Inferior parietal cortex (tissue), 1 donor: ENCODE results near the gene CNEP1R1.
"Not testable (repeated sequence)": the region's sequence is repeated elsewhere in the genome, so short reads cannot be mapped to it uniquely, and the experiment has no call there.

Source experiments
- DNase-seq: peaks from one replicate; pipeline ENCODE4 v3.0.0-alpha.2; 2016; ENCODE audit errors: extremely low spot score

The CNEP1R1 gene

GRCh38 chr16:50024684-50025536, at the start of gene CNEP1R1:
CNEP1R1 (plus strand) TSS chr16:50025225; CDS start chr16:50025316, 91 bp downstream.
- DNase-seq: peak; percentile 99

- no peak for DNase-seq
Observed at GRCh38 chr16:49977427-49977826, 47.6 kb upstream of the CNEP1R1 start.

GRCh38 chr16:49978569-49979326, 46.3 kb upstream of the CNEP1R1 start:
- no peak for DNase-seq

- no peak for DNase-seq
Observed at GRCh38 chr16:49980166-49980565, 44.9 kb upstream of the CNEP1R1 start.

- DNase-seq: no peak
Observed at GRCh38 chr16:49986351-49987124, 38.5 kb upstream of the CNEP1R1 start.

GRCh38 chr16:49987381-49987780, 37.6 kb upstream of the CNEP1R1 start:
- no peak for DNase-seq

GRCh38 chr16:49992825-49993224, 32.2 kb upstream of the CNEP1R1 start:
- DNase-seq: no peak

GRCh38 chr16:49993579-49993978, 31.4 kb upstream of the CNEP1R1 start:
- no peak for DNase-seq

GRCh38 chr16:49994006-49994405, 31.0 kb upstream of the CNEP1R1 start:
- DNase-seq: no peak

GRCh38 chr16:49995720-49996119, 29.3 kb upstream of the CNEP1R1 start:
- no peak for DNase-seq

- DNase-seq: no peak
Observed at GRCh38 chr16:49997721-49998251, 27.2 kb upstream of the CNEP1R1 start.

- no peak for DNase-seq
Observed at GRCh38 chr16:49998991-49999390, 26.0 kb upstream of the CNEP1R1 start.

GRCh38 chr16:50001144-50001543, 23.9 kb upstream of the CNEP1R1 start:
- no peak for DNase-seq

- DNase-seq: no peak
Observed at GRCh38 chr16:50002190-50002589, 22.8 kb upstream of the CNEP1R1 start.

GRCh38 chr16:50004239-50004638, 20.8 kb upstream of the CNEP1R1 start:
- DNase-seq: no peak

GRCh38 chr16:50006964-50007363, 18.1 kb upstream of the CNEP1R1 start:
- no peak for DNase-seq

- no peak for DNase-seq
Observed at GRCh38 chr16:50007744-50008143, 17.3 kb upstream of the CNEP1R1 start.

- no peak for DNase-seq
Observed at GRCh38 chr16:50010212-50010611, 14.8 kb upstream of the CNEP1R1 start.

GRCh38 chr16:50011707-50012106, 13.3 kb upstream of the CNEP1R1 start:
- no peak for DNase-seq

GRCh38 chr16:50012182-50012581, 12.8 kb upstream of the CNEP1R1 start:
- no peak for DNase-seq

GRCh38 chr16:50014211-50014610, 10.8 kb upstream of the CNEP1R1 start:
- not testable (repeated sequence) for DNase-seq

- DNase-seq: no peak
Observed at GRCh38 chr16:50015631-50016030, 9.4 kb upstream of the CNEP1R1 start.
